GM12878 (cell line): ENCODE results near the gene CABP7.

Source experiments
- EGR1 ChIP-seq, 2 experiments: IDR thresholded peaks; 1 replicate in 1 of 2; 2 replicates in 1 of 2; pipeline ENCODE4 v1.6.1; 2011 to 2012; ENCODE audit warnings: low read depth in 2 of 2, low read length in 2 of 2, borderline replicate concordance in 1 of 2, mild to moderate bottlenecking in 1 of 2, moderate library complexity in 1 of 2
- HDAC6 ChIP-seq: fragments of 200-600 bp; sonication (generic); IDR thresholded peaks from one replicate; pipeline ENCODE4 v1.8.0; 2017; ENCODE audit warnings: antibody characterized with exemption; ENCODE audit not compliant: unreplicated experiment
- JUNB ChIP-seq: IDR thresholded peaks from 2 replicates; pipeline ENCODE4 v1.6.1; 2016; ENCODE audit warnings: antibody characterized with exemption, mild to moderate bottlenecking
- KLF5 ChIP-seq: fragments of 450-650 bp; IDR thresholded peaks from 2 replicates; pipeline ENCODE4 v1.6.1; 2014; ENCODE audit warnings: mild to moderate bottlenecking; ENCODE audit not compliant: partially characterized antibody
- POLR2A ChIP-seq: IDR thresholded peaks from 2 replicates; pipeline ENCODE4 v1.6.1; 2011; ENCODE audit warnings: low read depth, mild to moderate bottlenecking, low read length
- STAT1 ChIP-seq: fragments of 450-650 bp; conservative IDR thresholded peaks from 2 replicates; pipeline ENCODE4 v1.6.1; 2014; ENCODE audit warnings: antibody characterized with exemption, mild to moderate bottlenecking
- TAF1 ChIP-seq: IDR thresholded peaks from 2 replicates; pipeline ENCODE4 v1.6.1; 2011; ENCODE audit warnings: mild to moderate bottlenecking, low read depth, low read length, borderline replicate concordance
- ZNF217 ChIP-seq: fragments of 450-650 bp; IDR thresholded peaks from 2 replicates; pipeline ENCODE4 v1.6.1; 2017; ENCODE audit warnings: antibody characterized with exemption, mild to moderate bottlenecking
- TF ChIP-seq, protein P1 (sequence below), 3 experiments: IDR thresholded peaks in 2 of 3; conservative IDR thresholded peaks in 1 of 3; 2 replicates each; pipeline ENCODE4 v1.5.1; 2011; ENCODE audit warnings: low read depth in 3 of 3, low read length in 3 of 3, mild to moderate bottlenecking in 3 of 3, control low read depth in 2 of 3, moderate library complexity in 2 of 3, inconsistent platforms in 1 of 3, mixed read lengths in 1 of 3; ENCODE audit not compliant: control insufficient read depth in 2 of 3, insufficient read depth in 1 of 3; ENCODE audit errors: extremely low read depth in 1 of 3
- TF ChIP-seq, protein P2 (sequence below): fragments of 450-650 bp; IDR thresholded peaks from 2 replicates; pipeline ENCODE4 v1.6.1; 2017; ENCODE audit warnings: mild to moderate bottlenecking
- TF ChIP-seq, protein P3 (sequence below): IDR thresholded peaks from 2 replicates; pipeline ENCODE4 v1.6.1; 2011; ENCODE audit warnings: low read depth, low read length, improper control_type of control experiment, borderline replicate concordance
- TF ChIP-seq, protein P4 (sequence below): IDR thresholded peaks from 2 replicates; pipeline ENCODE4 v1.6.1; 2012; ENCODE audit warnings: mild to moderate bottlenecking, low read depth, low read length
- TF ChIP-seq, protein P5 (sequence below): IDR thresholded peaks from 2 replicates; pipeline ENCODE4 v1.6.1; 2011; ENCODE audit warnings: low read depth, mild to moderate bottlenecking, low read length, moderate library complexity, borderline replicate concordance; ENCODE audit errors: extremely low read depth

DNA sequence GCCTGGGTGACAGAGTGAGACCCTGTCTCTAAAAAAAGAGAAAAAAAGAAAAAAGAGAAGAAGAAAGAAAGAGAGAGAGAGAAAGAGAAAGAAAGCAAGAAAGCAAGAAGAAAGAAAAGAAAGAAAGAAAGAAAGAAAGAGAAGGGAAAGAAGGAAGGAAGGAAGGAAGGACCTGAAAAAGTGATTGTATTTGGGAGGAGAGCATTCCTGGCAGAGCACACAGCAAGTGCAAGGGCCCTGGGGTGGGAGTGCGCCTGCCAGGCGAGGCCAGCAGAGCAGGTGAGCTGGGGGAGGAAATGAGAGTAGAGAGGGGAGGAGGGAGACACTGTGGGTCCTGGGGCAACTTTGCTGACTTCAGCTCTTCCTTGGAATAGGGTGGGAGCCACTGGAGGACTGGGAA is 7.7 kb upstream of the CABP7 start:
- TF ChIP-seq, protein P1, sequence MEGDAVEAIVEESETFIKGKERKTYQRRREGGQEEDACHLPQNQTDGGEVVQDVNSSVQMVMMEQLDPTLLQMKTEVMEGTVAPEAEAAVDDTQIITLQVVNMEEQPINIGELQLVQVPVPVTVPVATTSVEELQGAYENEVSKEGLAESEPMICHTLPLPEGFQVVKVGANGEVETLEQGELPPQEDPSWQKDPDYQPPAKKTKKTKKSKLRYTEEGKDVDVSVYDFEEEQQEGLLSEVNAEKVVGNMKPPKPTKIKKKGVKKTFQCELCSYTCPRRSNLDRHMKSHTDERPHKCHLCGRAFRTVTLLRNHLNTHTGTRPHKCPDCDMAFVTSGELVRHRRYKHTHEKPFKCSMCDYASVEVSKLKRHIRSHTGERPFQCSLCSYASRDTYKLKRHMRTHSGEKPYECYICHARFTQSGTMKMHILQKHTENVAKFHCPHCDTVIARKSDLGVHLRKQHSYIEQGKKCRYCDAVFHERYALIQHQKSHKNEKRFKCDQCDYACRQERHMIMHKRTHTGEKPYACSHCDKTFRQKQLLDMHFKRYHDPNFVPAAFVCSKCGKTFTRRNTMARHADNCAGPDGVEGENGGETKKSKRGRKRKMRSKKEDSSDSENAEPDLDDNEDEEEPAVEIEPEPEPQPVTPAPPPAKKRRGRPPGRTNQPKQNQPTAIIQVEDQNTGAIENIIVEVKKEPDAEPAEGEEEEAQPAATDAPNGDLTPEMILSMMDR (IDR thresholded peaks at IDR 0.05 in 2 of 3, conservative IDR thresholded peaks at IDR 0.05 in 1 of 3; ENCODE audit: control insufficient read depth in 2 of 3, extremely low read depth in 1 of 3, insufficient read depth in 1 of 3, low read depth in 3 of 3, low read length in 3 of 3) = no peak
- TF ChIP-seq, protein P2, sequence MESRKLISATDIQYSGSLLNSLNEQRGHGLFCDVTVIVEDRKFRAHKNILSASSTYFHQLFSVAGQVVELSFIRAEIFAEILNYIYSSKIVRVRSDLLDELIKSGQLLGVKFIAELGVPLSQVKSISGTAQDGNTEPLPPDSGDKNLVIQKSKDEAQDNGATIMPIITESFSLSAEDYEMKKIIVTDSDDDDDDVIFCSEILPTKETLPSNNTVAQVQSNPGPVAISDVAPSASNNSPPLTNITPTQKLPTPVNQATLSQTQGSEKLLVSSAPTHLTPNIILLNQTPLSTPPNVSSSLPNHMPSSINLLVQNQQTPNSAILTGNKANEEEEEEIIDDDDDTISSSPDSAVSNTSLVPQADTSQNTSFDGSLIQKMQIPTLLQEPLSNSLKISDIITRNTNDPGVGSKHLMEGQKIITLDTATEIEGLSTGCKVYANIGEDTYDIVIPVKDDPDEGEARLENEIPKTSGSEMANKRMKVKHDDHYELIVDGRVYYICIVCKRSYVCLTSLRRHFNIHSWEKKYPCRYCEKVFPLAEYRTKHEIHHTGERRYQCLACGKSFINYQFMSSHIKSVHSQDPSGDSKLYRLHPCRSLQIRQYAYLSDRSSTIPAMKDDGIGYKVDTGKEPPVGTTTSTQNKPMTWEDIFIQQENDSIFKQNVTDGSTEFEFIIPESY = no peak
- TF ChIP-seq STAT1 (no peak), TAF1 (no peak), EGR1 (IDR thresholded peaks at IDR 0.05; ENCODE audit: borderline replicate concordance in 1 of 2, low read depth in 2 of 2, low read length in 2 of 2) (no peak), ZNF217 (no peak), JUNB (no peak), POLR2A (no peak), HDAC6 (no peak), KLF5 (no peak)
- TF ChIP-seq, protein P3, sequence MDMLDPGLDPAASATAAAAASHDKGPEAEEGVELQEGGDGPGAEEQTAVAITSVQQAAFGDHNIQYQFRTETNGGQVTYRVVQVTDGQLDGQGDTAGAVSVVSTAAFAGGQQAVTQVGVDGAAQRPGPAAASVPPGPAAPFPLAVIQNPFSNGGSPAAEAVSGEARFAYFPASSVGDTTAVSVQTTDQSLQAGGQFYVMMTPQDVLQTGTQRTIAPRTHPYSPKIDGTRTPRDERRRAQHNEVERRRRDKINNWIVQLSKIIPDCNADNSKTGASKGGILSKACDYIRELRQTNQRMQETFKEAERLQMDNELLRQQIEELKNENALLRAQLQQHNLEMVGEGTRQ = no peak
- TF ChIP-seq, protein P4, sequence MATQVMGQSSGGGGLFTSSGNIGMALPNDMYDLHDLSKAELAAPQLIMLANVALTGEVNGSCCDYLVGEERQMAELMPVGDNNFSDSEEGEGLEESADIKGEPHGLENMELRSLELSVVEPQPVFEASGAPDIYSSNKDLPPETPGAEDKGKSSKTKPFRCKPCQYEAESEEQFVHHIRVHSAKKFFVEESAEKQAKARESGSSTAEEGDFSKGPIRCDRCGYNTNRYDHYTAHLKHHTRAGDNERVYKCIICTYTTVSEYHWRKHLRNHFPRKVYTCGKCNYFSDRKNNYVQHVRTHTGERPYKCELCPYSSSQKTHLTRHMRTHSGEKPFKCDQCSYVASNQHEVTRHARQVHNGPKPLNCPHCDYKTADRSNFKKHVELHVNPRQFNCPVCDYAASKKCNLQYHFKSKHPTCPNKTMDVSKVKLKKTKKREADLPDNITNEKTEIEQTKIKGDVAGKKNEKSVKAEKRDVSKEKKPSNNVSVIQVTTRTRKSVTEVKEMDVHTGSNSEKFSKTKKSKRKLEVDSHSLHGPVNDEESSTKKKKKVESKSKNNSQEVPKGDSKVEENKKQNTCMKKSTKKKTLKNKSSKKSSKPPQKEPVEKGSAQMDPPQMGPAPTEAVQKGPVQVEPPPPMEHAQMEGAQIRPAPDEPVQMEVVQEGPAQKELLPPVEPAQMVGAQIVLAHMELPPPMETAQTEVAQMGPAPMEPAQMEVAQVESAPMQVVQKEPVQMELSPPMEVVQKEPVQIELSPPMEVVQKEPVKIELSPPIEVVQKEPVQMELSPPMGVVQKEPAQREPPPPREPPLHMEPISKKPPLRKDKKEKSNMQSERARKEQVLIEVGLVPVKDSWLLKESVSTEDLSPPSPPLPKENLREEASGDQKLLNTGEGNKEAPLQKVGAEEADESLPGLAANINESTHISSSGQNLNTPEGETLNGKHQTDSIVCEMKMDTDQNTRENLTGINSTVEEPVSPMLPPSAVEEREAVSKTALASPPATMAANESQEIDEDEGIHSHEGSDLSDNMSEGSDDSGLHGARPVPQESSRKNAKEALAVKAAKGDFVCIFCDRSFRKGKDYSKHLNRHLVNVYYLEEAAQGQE = no peak
- TF ChIP-seq, protein P5, sequence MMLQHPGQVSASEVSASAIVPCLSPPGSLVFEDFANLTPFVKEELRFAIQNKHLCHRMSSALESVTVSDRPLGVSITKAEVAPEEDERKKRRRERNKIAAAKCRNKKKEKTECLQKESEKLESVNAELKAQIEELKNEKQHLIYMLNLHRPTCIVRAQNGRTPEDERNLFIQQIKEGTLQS = no peak
